RKO (cell line): ENCODE measurements around the gene PTPRD.

Source experiments
- DNase-seq: peaks from one replicate; pipeline ENCODE4 v3.0.0-alpha.2; 2016; ENCODE audit warnings: low spot score

The PTPRD gene

GRCh38 chr9:8494571-8494970, 2118.2 kb downstream of the PTPRD start:
- DNase-seq: no peak

- DNase-seq: no peak
Observed at GRCh38 chr9:8492679-8493078, 2120.1 kb downstream of the PTPRD start.

GRCh38 chr9:8492024-8492423, 2120.8 kb downstream of the PTPRD start:
- no peak for DNase-seq

- no peak for DNase-seq
Observed at GRCh38 chr9:8491563-8491962, 2121.2 kb downstream of the PTPRD start.

- DNase-seq: no peak
Observed at GRCh38 chr9:8489835-8490234, 2123.0 kb downstream of the PTPRD start.

- DNase-seq: peak; percentile 19
Observed at GRCh38 chr9:8486095-8486494, 2126.7 kb downstream of the PTPRD start.

- no peak for DNase-seq
Observed at GRCh38 chr9:8484597-8485191, 2128.1 kb downstream of the PTPRD start.

- no peak for DNase-seq
Observed at GRCh38 chr9:8477450-8477849, 2135.4 kb downstream of the PTPRD start.

GRCh38 chr9:8474937-8475336, 2137.9 kb downstream of the PTPRD start:
- DNase-seq: no peak

GRCh38 chr9:8473244-8474020, 2139.4 kb downstream of the PTPRD start:
- no peak for DNase-seq

GRCh38 chr9:8468045-8468637, 2144.7 kb downstream of the PTPRD start:
- DNase-seq: no peak

- no peak for DNase-seq
Observed at GRCh38 chr9:8457816-8458215, 2155.0 kb downstream of the PTPRD start.

- no peak for DNase-seq
Observed at GRCh38 chr9:8457055-8457454, 2155.7 kb downstream of the PTPRD start.

- DNase-seq: no peak
Observed at GRCh38 chr9:8456344-8456743, 2156.5 kb downstream of the PTPRD start.

GRCh38 chr9:8450810-8451545, 2161.8 kb downstream of the PTPRD start:
- DNase-seq: no peak

- DNase-seq: no peak
Observed at GRCh38 chr9:8448226-8448625, 2164.6 kb downstream of the PTPRD start.

GRCh38 chr9:8447601-8448000, 2165.2 kb downstream of the PTPRD start:
- DNase-seq: no peak

- DNase-seq: no peak
Observed at GRCh38 chr9:8437876-8438275, 2174.9 kb downstream of the PTPRD start.

- no peak for DNase-seq
Observed at GRCh38 chr9:8437259-8437658, 2175.5 kb downstream of the PTPRD start.

GRCh38 chr9:8436786-8437185, 2176.0 kb downstream of the PTPRD start:
- no peak for DNase-seq

- no peak for DNase-seq
Observed at GRCh38 chr9:8434621-8435020, 2178.2 kb downstream of the PTPRD start.

GRCh38 chr9:8432224-8432623, 2180.6 kb downstream of the PTPRD start:
- DNase-seq: no peak

- DNase-seq: no peak
Observed at GRCh38 chr9:8431505-8431904, 2181.3 kb downstream of the PTPRD start.
